ENCODE measurements around the gene SPP1. TPM values are rescaled to one million over a fixed set of nuclear protein-coding genes. Genes with fewer than 3 reads are reported as not detected.
"Not testable (repeated sequence)": the region's sequence is repeated elsewhere in the genome, so short reads cannot be mapped to it uniquely, and the experiment has no call there.

The SPP1 gene
- total and polyA plus RNA-seq, 7 donors = 0.69 to 58.7 (median 5.5) TPM

DNA sequence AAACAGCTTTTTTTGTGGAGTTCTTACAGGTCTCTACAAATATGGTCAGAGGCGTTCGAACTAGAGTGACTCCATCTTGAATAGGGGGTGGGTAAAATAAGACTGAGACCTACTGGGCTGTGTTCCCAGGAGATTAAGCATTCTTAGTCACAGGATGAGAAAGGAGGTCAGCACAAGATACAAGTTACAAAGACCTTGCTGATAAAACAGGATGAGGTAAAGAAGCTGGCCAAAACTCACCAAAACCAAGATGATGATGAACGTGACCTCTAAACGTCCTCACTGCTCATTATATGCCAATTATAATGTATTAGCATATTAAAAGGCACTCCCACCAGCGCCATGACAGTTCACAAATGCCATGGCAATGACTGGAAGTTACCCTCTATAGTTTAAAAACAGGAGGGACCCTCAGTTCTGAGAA is 42.8 kb upstream of the SPP1 start:
- Histone ChIP-seq H3K4me3 (no peak overlapping the region), H3K27me3 (ENCODE audit: insufficient read depth in 3 of 3, low read length in 2 of 3) (peaks cover 0 to 2% (median 0%) of the 10 kb centered on the region in 3 donors), H3K27ac (no peak overlapping the region), H3K9me3 (peaks cover 5% of the 10 kb centered on the region), H3K36me3 (ENCODE audit: insufficient read depth in 1 of 2, low read depth in 1 of 2) (no peaks in the 10 kb centered on the region), H3K4me1 (no peaks in the 10 kb centered on the region)
- no peak for ATAC-seq
- DNase-seq = no peak
- TF ChIP-seq, protein P1, sequence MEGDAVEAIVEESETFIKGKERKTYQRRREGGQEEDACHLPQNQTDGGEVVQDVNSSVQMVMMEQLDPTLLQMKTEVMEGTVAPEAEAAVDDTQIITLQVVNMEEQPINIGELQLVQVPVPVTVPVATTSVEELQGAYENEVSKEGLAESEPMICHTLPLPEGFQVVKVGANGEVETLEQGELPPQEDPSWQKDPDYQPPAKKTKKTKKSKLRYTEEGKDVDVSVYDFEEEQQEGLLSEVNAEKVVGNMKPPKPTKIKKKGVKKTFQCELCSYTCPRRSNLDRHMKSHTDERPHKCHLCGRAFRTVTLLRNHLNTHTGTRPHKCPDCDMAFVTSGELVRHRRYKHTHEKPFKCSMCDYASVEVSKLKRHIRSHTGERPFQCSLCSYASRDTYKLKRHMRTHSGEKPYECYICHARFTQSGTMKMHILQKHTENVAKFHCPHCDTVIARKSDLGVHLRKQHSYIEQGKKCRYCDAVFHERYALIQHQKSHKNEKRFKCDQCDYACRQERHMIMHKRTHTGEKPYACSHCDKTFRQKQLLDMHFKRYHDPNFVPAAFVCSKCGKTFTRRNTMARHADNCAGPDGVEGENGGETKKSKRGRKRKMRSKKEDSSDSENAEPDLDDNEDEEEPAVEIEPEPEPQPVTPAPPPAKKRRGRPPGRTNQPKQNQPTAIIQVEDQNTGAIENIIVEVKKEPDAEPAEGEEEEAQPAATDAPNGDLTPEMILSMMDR (IDR thresholded peaks at IDR 0.05) = no peak
- 69 to 73% (median 70%) methylated on average over 5 of the region's 5 CpGs for WGBS, 3 donors
- intact Hi-C loops (cut with DNase I) = no loop called here

DNA sequence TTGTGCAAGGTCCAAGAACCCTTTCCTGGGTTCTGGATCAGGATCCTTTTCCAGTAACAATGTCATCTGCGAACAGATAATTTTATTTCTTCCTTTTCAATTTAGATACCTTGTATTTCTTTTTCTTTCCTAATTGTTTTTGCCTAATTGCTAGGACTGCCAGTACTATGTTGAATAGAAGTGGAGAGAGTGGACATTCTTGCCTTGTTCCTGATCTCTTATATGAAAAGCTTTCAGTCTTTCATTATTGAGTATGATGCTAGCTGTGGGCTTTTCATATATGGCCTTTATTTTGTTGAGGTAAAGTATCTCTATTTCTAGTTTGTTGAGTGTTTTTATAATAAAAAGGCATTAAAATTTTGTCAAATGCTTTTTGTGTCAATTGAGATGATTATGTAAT is 42.2 kb upstream of the SPP1 start:
- TF ChIP-seq, protein P1 (IDR thresholded peaks at IDR 0.05) = no peak
- H3K36me3 ChIP-seq (ENCODE audit: insufficient read depth in 1 of 2, low read depth in 1 of 2) = no peaks in the 10 kb centered on the region
- H3K9me3 ChIP-seq = peaks cover 5% of the 10 kb centered on the region
- H3K4me1 ChIP-seq = no peaks in the 10 kb centered on the region
- no peak for ATAC-seq
- H3K27ac ChIP-seq = no peak overlapping the region
- no peak for DNase-seq
- intact Hi-C loops (cut with DNase I) = no loop called here
- H3K4me3 ChIP-seq = no peak overlapping the region
- WGBS, 3 donors = 88 to 91% (median 90%) methylated on average over 1 of the region's 1 CpG
- peaks cover 0 to 2% (median 0%) of the 10 kb centered on the region in 3 donors for H3K27me3 ChIP-seq (ENCODE audit: insufficient read depth in 3 of 3, low read length in 2 of 3)

DNA sequence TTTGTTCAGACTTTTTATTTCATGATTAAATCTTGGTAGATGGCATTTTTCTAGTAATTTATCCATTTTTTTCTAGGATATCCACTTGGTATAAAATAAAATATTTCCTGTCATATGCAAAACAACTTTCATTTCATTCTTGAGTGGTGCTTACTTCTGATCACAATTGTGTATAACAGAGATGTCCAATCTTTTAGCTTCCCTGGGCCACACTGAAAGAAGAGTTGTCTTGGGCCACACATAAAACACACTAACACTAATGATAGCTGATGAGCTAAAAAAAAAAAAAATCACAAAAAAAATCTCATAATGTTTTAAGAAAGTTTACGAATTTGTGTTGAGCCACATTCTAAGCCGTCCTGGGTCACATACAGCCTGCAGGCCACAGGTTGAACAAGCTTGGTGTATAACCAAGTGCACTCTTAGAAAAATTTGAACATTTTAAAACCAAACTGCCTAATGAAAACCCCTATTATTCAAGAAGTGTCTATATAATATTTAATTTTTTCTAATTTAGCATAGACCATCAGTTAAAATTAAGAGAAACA is 41.3 kb upstream of the SPP1 start:
- ATAC-seq = no peak
- Histone ChIP-seq H3K4me1 (no peaks in the 10 kb centered on the region), H3K4me3 (no peak overlapping the region), H3K9me3 (peaks cover 5% of the 10 kb centered on the region), H3K27ac (no peak overlapping the region), H3K27me3 (ENCODE audit: insufficient read depth in 3 of 3, low read length in 2 of 3) (peaks cover 0 to 2% (median 0%) of the 10 kb centered on the region in 3 donors), H3K36me3 (ENCODE audit: insufficient read depth in 1 of 2, low read depth in 1 of 2) (no peaks in the 10 kb centered on the region)
- WGBS, 3 donors = 91 to 93% (median 93%) methylated on average over 2 of the region's 2 CpGs
- no peak for DNase-seq
- TF ChIP-seq, protein P1 (IDR thresholded peaks at IDR 0.05) = no peak
- intact Hi-C loops (cut with DNase I) = loop anchor here in 1 of 2 donors (2.0 kb wide), 1 partner anchor 13 kb away; no protein-coding TSS in a partner anchor

DNA sequence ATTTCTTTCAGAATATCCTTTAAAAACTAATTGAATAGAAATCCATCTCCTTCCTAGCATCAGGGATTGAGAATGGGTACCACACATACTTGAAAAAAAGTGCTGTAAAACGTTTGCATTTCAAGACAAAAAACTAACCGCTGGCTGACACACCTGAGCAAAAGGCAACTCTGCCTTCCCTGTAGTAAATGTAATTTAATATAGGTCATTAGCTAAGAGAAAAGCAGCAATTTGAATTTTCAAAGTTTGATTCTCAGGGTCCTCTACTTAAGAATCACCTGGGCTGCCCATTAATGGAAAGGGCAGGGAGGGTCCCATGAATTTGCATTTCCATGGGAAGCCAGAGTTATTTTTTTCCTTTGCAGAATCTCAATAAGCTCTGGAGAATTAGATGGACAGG is 40.5 kb upstream of the SPP1 start:
- ATAC-seq (no peak), DNase-seq (no peak)
- H3K9me3 ChIP-seq = peaks cover 5% of the 10 kb centered on the region
- no peak overlapping the region for H3K27ac ChIP-seq
- H3K27me3 ChIP-seq (ENCODE audit: insufficient read depth in 3 of 3, low read length in 2 of 3) = peaks cover 0 to 2% (median 0%) of the 10 kb centered on the region in 3 donors
- TF ChIP-seq, protein P1 (IDR thresholded peaks at IDR 0.05) = no peak
- intact Hi-C loops (cut with DNase I) = loop anchor here in 1 of 2 donors (2.0 kb wide), 1 partner anchor 14 kb away; no protein-coding TSS in a partner anchor
- H3K36me3 ChIP-seq (ENCODE audit: insufficient read depth in 1 of 2, low read depth in 1 of 2) = no peaks in the 10 kb centered on the region
- H3K4me3 ChIP-seq = no peak overlapping the region
- H3K4me1 ChIP-seq = no peaks in the 10 kb centered on the region
- 19 to 32% (median 28%) methylated on average over 2 of the region's 2 CpGs for WGBS, 3 donors

DNA sequence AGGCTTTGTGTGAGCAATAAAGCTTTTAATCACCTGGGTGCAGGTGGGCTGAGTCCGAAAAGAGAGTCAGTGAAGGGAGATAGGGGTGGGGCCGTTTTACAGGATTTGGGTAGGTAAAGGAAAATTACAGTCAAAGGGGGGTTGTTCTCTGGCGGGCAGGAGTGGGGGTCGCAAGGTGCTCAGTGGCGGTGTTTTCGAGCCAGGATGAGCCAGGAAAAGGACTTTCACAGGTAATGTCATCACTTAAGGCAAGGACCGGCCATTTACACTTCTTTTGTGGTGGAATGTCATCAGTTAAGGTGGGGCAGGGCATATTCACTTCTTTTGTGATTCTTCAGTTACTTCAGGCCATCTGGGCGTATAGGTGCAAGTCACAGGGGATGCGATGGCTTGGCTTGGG is 39.6 kb upstream of the SPP1 start:
- not testable (repeated sequence) for ATAC-seq; H3K27me3 ChIP-seq (ENCODE audit: insufficient read depth in 3 of 3, low read length in 2 of 3); DNase-seq; H3K9me3 ChIP-seq; H3K27ac ChIP-seq; H3K36me3 ChIP-seq (ENCODE audit: insufficient read depth in 1 of 2, low read depth in 1 of 2); H3K4me1 ChIP-seq; H3K4me3 ChIP-seq
- intact Hi-C loops (cut with DNase I) = loop anchor here in 1 of 2 donors (2.0 kb wide), 1 partner anchor 15 kb away; no protein-coding TSS in a partner anchor
- 65 to 71% (median 71%) methylated on average over 6 to 7 of the region's 9 CpGs for WGBS, 3 donors
